HT-29 (cell line): ENCODE data around the gene TRIM47. TPM values are rescaled to one million over a fixed set of nuclear protein-coding genes. Genes with fewer than 3 reads are reported as not detected.
"Not testable (repeated sequence)": the region's sequence is repeated elsewhere in the genome, so short reads cannot be mapped to it uniquely, and the experiment has no call there.

ENCODE experiments used
- DNase-seq: peaks from one replicate; pipeline ENCODE4 v3.0.0-alpha.2; 2015; ENCODE audit warnings: low spot score
- total RNA-seq: library from RNA; depleted of rRNA; stranded (reverse); fragments of >200 nt; shearing (Covaris generic); gene quantifications from 2 replicates; pipeline ENCODE4 v1.2.3, GENCODE V29; 2014

TRIM47 gene
- total RNA-seq, 1 experiment from 2014 or later: 69.5 TPM

GRCh38 chr17:75892556-75893224, 14.3 kb upstream of the TRIM47 start:
- no peak for DNase-seq

DNA sequence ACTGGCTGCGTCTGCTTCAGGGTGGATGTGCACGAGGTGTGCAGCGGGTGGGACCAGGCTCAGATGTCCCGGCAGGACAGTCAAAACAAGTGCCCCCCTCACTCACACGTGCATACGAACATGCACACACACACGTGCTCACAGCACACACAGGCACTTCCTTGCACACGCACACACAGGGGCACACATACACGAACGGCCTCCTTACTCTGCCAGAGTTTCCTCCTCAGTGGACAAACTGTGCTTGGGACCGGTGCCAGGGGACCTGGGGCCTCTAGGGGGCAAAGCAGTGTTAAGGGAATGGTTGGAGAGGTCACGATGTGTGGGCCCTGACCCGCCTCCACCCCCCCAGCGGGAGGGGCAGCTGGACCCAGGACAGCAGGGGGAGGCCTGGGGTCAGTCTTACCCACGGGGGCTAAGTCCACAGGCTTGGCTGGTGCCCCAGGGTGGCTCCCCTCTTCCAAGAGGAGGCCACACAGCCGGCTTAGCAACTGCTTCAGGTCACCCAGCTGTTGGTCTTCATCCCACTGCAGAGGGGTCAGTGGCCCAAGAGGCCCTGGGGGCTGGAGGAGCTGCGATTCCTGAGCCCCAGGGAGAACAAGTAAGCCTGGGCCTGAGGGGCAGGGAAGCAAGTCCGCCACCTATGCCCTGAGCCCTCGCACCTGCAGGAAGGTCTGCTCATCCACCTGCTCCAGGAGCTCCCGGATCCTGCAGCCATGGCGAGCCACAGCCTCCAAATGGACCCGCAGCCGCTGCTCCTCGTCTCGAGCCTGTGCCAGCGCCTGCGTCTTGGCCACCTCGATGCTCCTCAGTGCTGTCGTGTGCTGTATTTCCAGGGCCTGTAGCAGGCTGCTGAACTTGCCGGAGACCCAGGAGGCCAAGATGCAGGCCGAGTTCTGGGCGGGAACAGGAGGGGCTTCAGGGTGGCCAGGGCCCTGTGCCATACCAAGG, 13.5 kb upstream of the TRIM47 start:
- no peak for DNase-seq

- no peak for DNase-seq
These were observed 12.7 kb upstream of the TRIM47 start for GRCh38 chr17:75891022-75891604.

- DNase-seq: no peak
These were observed 11.1 kb upstream of the TRIM47 start for GRCh38 chr17:75889454-75889853.

- no peak for DNase-seq
These were observed 10.1 kb upstream of the TRIM47 start for GRCh38 chr17:75888484-75888883.

DNA sequence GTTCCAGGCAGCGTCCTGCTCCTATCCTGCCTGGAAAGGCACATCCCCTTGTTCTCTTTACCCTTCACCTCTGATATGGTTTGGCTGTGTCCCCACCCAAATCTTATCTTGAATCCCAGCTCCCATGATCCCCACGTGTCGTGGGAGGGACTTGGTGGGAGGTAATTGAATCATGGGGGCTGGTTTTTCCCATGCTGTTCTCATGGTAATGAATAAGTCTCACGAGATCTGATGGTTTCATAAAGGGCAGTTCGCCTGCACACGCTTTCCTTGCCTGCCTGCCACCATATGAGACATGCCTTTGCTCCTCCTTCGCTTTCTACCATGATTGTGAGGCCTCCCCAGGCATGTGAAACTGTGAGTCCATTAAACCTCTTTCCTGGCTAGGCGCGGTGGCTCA, 7.5 kb upstream of the TRIM47 start:
- DNase-seq: not testable (repeated sequence)

DNA sequence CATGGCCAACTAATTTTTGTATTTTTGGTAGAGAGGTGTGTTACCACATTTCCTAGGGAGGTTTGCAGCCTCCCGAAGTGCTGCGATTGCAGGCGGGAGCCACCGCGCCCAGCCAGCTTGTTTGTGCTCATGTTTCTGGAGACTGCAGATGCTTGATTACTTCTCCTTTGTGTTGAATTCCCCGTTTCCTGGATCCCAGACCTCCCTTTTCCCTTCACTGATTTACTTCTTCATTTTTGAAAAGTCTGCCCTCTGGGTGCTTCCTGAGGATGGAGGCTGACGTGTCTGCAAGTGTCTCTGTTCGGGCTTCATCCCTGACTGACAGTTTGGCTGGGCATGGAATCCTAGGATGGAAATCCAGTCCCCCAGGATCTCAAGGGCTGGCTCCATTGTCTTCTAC, 7.0 kb upstream of the TRIM47 start:
- DNase-seq: no peak

DNA sequence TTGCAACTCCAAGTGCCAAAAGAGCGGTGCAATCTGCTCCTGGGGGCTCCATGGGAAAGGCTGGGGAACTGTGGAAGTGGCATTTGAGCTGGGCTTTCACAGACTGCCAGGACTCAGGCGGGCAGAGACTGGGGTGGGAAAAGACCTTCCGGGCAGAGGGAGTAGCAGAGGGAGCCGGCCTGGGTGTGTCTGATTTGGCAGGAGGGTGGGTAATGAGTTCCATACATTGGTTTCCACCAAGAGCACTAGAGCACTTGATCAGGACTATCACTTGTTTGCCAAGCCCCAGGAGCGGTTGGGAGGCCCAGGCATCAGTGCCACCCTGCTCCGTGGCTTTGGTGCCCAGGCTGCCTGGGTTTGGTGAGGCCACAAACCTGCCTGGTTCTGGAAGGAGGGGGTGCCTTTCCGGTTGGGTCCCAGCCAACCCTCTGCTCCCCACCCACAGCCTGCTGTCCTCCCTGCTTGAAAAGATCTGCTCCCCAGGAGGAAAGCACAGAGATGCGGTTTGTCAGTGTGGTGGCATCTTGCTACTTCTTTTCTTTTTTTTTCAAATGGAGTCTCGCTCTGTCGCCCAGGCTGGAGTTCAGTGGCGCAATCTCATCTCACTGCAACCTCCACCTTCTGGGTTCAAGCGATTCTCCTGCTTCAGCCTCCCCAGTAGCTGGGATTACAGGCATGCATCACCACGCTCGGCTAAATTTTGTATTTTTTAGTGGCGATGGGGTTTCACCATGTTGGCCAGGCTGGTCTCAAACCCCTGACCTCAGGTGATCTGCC, 3.5 kb upstream of the TRIM47 start:
- no peak for DNase-seq

DNA sequence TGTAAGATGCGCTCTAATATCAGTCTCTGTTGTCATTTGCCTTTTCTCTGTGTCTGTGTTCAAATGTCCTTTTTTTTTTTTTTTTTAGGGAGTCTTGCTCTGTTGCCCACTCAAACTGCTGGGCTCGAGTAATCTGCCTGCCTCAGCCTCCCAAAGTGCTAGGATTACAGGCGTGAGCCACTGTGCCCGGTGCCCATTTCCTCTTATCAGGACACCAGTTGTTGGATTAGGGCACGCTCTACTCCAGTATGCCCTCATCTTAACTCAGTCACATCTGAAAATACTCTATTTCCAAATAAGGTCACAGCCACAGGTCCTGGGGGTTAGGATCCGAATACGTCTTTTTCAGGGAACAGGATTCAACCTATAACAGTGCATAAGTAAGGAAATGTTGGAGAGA, 1.9 kb upstream of the TRIM47 start:
- no peak for DNase-seq

- peak; percentile 82 for DNase-seq
These were observed 618 bp downstream of the TRIM47 start for GRCh38 chr17:75877752-75878173.

GRCh38 chr17:75876938-75877751, 1.2 kb downstream of the TRIM47 start:
- peak; percentile 61 for DNase-seq

DNA sequence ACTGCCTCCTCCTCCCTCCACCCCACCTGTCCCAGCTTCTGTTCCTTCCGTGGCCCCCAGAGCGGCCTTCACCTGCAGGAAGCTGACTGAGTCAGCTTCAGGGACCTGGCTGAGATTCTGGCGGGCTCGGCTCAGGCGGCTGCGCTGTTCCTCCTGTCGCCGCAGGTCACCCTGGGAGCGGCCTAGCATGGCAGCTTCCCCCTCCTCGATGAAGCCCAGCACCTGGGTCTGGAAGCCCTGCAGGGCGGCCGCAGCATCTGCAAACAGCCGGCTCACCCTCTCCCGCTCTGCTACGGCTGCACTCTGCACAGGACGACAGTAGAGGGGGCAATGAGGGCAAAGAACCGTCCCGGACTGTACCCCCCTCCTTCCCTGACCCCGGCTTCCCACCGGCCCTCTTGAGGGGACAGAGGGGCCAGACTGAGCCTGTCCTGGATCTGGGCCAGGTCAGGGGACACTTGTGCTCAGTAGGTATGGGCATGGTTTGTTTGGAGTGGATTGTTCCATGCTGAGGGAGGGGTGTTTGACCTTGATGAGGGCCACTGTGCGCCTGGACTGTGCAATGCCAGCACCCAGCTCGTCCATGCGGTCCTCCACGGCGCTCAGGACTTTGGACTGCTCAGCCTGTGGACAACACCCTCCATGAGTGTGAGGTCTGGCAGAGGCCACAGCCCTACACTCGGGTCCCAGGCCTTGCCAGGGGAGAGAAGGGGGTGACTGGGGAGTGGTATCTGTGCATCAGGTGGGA, 2.0 kb downstream of the TRIM47 start:
- peak; percentile 88 for DNase-seq

DNA sequence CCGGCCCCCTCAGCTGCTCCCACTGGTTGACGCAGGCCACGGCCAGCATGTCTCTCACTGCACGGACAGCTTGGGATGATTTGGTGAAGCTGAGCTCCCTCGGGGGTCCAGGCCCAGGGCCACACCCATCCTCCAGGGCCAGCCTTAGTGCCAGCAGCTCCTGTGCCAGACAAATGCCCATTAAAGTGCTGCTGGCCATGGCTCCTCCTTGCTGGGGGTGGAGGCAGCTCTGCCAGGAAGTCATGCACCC, 2.5 kb downstream of the TRIM47 start:
- no peak for DNase-seq

DNA sequence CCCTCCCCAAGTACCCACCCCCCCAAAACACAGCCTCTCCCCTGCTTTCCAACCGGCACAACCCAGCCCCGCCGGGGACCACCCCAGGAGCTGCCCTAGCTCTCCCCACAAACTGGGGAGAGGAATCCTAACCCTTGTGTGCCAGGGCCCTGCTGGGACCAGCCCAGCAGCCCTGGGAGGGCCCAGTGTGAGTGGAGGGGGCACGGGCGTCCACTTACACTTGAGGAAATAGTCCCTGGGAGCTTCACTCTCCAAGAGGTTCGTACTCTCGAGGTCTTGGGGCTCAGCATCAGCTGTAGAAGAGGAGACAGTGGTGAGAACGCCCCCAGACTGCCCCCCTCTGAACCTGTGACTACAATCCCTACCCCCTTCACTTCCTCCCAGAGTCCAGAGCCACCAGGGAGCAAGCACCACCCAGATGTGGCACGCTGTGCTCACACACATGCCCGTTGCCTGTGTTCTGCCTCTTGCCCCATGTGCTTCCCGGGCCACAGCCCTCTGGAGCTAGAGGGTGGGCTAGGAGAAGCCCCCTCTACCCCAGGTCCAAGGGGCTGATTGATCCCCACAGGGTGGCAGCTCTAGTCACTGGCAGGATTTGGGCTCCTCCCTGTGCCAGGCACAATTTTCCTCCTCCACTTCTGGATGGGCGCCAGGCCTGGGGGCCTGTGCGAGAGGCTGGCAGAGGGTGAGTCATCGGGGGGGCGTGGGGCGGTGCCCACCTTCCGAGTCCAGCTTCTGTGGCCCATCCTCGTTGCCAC, 3.0 kb downstream of the TRIM47 start:
- peak; percentile 71 for DNase-seq

DNA sequence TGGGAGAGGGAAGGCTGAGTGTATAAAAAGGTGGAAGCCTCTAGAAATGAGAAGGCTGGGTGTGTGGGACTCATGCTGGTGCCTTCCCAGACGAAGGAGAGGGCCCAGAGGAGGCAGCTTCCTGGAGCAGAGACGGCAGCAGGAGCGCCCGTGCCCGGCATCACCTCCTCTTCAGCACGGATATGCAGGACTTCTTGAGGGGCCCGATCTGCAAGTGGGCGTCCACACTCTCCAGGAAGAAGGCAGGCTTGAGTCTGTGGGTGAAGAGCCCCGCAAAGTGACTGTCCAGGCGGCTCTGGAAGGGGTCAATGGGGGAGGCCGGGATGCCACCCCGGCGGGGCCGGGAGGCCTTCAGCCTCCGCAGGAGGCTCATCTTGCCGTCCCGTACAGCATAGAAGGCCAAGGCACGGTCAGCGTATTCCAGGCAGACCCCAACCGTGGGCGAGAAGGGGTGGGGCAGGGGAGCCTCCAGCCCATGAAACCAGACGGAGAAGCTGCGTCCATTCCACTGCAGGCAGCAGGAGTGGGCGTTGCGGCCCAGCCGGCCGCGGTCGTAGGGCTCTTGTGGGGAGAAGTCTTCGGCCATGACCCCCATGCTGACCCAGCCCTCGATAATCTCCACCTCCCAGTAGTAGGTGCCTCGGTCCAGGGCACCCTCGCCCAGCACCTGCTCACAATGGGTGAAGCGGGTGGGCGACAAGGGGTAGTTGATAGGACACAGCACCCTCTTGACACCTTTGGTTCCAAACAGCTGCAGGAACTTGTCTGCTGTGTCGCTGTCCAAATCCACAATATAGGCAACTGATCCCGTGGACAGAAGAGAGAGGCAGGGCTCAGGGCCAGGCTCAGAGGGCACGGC, 3.8 kb downstream of the TRIM47 start:
- DNase-seq: no peak

GRCh38 chr17:75873587-75874322, 4.6 kb downstream of the TRIM47 start:
- no peak for DNase-seq

DNA sequence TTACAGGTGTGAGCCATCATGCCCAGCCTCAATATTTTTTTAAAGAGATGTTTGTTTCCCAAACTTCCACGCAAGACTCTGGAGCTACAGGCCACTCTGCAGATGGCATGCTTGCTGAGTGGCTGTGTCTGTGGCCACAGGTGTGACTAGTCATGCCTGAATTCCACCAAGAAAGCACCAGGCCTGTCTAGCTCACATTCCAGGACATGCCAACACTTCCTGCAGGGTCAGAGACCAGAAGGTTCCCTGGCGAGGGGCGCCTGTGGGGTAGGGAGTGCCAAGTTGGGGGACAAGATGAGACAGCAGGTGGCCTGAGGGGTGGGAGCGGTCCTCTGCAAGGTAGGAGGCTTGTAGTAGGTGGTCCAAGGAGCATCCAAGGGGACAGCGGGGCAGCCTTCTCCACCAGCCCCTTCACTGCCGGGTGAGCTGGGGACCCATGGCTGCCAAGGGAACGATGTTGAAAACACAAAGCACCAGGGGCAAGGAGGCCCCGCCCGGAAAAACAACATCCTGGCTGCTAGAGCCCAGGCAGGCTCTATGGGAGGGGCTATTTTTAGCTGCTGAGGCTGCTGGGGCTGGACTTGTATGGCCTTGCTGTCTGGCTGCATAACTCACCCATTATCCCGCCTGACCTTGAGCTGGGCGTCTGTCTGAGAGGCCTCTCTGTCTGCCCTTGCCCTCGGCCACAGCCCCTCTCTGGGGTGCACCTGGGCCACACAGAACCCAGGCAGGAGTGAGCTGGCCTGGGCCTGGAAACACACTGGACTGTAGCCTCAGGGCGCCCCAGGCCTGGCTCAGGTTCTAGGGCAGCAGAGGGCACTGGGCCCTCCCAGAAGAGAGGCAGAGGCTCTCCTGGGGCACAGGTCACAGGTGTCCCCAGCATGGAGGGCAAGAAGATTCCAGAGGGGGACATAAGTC, 5.7 kb downstream of the TRIM47 start:
- DNase-seq: peak; percentile 86
